ENCODE measurements around the gene CLCNKA.
A peak's percentile ranks its signal among the peaks of the same experiment; 100 is the strongest.

Gene CLCNKA

GRCh38 chr1:16066245-16066644, 44.4 kb downstream of the CLCNKA start:
- DNase-seq: no peak

GRCh38 chr1:16067127-16067768, 45.4 kb downstream of the CLCNKA start:
- no peak for DNase-seq

- no peak for DNase-seq
These were observed 46.1 kb downstream of the CLCNKA start for GRCh38 chr1:16067933-16068332.

DNA sequence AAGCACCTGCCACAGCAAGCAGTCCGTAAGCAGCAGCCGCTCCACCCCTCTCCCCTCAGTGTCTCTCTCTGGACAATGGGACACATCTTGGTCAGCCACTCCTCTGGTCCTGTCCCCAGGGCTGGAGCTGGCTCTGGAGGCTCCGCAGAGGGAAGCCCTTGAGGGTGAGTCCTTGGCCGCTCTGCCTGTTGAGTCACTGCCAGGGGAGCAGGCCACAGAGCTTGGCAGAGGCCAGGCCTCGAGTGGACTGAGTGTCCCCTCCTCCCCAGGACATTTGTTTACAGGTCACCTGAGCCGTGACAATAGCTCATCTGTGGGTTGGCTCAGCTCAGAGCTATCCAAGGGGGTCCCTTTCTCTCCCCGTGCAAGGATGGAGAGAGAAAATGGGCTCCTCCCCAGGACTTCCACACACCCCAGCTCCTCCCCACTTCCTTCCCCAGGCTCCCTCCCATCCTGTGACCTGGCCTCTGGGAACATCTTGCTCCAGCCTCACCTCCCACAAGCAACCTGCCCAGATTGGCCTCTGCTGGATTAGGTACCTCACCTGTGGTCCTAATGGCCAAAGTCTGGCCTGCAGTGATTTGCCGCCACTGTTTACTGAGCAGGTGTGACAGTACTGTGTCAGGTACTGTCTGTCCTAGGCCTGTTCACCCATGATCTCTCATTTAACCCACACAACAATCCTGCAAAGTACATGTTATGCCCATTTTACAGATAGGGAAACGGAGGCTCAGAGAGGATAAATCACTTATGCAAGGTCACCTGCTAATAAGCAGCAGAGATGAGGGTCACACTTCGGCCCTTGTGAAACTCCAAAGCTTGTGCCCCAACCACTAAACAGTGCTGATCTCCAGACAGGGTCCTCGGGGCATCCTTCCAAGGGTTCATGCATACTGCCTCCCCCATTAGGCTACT, 46.8 kb downstream of the CLCNKA start:
- no peak for DNase-seq

DNA sequence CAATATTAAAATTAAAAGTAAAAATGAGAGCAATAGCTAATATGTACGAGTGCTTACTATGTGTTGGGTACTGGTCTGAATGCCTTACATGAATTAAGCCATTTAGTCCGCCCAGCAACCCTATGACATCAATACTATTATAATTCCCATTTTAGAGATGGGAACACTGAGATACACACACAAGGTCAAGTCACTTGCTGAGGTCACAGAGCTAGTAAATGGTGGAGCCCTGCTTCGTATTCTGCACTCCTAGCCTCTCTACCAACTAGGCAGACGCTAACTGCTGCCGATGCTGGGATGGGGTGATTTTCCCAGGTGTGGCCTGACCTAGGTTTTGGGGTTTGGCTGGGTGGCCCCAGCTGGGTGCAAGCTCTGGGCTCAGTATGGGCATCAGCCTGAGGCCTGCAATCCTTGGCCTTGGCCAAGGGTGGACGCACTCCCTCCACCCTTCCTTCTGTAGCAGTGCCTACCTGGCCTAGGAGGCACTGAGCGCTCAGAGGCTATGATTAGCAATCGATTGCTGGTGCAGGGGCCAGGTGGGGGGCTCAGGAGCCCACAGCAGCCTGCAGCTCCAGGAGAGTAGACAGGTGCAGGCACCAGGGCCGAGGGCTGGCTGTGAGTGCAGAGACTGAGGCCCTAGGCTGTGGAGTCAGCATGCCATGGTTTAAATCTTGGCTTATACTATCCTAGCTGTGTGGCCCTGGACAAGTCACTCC, 49.0 kb downstream of the CLCNKA start:
- DNase-seq: no peak

DNA sequence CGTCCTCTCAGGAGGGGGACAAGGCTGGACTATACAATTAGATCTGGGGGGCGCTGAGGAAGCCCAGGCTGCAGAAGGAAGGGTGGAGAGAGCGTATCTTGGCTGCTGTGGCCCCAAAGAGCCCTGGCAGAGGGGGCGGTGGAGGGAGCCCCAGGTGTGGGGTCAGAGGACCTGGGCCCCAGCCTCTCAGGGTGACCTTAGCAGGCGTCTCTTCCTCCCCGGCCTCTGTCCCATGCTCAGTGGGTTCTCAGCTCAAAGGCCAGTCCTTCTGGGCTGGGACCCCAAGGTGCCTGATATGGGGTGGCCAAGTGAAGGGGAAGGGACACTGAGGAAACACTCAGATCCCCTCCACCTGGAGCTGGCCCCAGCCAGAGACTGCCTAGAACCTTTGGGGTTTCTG, 49.8 kb downstream of the CLCNKA start:
- DNase-seq: no peak

GRCh38 chr1:16072095-16072494, 50.3 kb downstream of the CLCNKA start:
- no peak for DNase-seq

DNA sequence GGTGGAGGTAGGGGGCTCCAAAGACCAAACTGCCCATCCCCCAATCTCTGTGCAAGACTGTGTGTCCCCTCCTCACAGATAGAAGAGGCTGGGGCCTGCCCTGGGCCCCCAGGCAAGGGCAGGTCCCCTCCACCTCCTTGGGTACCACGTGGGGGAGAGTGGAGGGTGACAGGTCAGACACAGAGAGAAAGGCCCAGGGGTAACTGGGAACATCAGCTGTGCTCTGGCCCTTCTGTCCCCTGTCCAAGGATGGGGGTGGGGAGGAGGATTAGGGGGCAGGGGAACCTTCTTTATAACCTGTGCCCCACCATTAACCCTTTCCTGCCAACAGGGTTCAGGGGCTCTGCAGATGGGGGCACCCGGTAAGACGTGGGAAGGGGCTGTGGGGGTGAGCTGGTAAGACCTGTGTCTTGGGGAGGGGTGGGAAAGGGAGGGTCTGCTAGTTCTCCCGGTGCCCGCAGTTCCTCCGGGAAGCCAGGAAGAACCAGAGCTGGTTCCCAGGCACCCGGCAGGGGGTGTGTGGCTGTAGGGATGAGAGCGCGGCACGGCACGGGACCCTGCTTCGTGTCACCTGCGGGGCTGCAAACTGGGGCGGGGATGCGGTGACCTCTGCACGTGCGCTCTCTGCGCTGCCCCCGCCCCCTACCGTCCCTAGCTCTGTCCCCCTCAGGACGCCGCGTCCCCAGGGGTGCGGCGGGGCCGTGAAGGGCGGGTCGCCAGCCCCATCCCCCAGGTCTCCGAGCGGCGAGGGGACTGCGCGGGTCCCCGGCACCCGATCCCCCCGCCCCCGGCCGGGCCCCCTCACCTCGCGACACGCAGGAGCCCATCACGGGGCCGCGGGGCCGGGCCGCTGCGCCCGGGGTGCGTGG, 51.0 kb downstream of the CLCNKA start:
- no peak for DNase-seq

- DNase-seq: peak; percentile 17
These were observed 51.8 kb downstream of the CLCNKA start, which contains the start of gene FAM131C for GRCh38 chr1:16073490-16074119. FAM131C (minus strand) TSS chr1:16073651; CDS start chr1:16073442, 209 bp downstream.

GRCh38 chr1:16074217-16074616, 52.4 kb downstream of the CLCNKA start:
- no peak for DNase-seq

- DNase-seq: no peak
These were observed 53.6 kb downstream of the CLCNKA start for GRCh38 chr1:16075337-16076030.

DNA sequence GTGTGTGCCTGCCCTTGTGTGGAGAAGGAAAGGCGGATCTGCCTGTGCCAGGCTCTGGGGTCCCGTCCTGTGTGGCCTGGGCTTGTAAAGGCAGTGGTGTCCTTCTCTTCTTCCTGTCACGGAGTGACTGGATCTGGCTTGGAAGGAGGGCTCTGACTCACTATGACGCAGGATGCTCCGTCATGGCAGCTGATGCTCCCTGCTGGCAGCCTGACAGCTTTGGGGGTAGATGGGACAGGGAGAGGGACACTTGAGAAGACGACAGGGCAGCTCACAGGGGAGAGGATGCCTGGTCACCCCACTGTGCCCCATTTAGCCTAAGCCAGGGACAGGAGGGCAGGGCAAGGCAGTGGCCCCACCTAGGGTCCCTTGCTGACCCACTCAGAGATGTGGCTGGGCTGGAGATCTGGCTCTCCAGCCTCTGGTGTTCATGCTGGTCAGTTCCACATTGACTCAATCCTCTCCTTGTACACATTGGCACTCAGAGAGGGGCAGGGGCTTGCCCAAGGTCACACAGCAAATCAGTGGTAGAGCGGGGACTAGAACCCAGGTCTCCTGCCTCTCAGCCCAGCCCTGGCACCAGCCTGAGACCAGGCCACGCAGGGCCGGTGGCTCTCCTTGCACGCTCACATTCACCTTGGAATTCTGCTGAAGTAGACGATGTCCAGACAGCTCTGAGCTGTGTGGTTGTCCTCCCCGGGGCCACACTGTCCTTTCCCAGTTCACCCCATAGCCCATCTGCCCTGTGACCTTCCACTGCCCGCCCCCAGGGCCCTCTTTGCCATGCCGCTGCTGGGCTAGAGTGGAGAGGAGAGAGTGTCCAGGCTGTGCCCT, 54.4 kb downstream of the CLCNKA start:
- DNase-seq: no peak

DNA sequence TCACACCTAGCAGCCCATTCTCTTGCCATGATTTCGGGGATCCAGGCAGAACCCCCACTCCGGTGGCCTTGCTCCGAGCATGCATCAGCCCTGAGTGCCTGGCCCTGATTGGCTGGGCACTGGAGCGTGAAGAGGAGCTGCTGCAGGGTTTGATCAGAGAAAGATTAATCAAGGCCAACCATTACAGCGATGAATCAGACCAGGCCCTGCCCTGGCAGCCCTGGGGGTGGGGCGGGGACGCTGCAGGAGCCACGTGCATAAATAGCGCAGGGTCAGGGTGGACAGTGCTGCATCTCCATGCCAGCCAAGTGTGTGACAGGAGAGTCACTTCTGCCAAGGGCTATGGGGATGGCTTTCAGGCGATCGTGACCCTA, 55.0 kb downstream of the CLCNKA start:
- no peak for DNase-seq

DNA sequence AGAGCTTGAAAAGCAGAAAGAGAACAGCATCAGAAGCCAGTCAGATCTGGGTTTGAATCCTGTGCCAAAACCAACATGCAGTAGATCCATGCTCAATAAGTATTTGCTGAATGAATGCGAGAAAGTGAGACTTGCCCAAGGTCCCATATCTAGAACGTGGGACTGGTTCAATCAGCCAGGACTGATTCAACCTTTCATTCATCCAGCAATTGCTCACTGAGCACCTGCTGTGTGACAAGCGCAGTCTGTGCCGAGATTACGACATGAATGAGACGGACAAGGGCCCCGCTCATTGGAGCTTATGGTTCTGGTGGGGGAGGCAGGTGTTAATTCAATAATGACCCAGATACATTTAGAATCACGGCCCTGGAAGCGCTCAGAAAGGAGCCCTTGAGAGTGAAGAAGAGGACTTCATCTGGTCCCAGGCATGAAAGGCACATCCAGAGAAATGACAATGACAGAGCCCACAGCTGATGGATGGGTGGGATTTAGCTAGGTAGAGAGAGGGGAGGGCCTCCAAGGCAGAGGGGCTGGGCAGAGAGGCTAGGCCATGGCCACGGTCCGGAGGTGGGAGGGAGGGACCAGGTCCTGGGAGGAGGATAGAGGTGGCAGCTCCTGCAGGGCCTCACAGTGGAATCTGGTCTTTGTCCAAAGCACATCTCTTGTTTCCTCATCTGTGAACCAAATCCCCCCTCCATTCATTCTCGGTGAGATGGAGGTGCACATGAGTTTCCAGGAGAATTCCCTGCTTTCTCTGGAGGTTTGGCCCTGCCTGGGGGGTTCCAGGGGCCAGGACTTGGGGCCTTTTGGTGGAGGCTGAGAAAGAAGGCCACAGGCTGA, 55.8 kb downstream of the CLCNKA start:
- DNase-seq: no peak

GRCh38 chr1:16078925-16079656, 57.3 kb downstream of the CLCNKA start:
- peak; percentile 46 for DNase-seq

- DNase-seq: no peak
These were observed 58.8 kb downstream of the CLCNKA start for GRCh38 chr1:16080422-16081150.

DNA sequence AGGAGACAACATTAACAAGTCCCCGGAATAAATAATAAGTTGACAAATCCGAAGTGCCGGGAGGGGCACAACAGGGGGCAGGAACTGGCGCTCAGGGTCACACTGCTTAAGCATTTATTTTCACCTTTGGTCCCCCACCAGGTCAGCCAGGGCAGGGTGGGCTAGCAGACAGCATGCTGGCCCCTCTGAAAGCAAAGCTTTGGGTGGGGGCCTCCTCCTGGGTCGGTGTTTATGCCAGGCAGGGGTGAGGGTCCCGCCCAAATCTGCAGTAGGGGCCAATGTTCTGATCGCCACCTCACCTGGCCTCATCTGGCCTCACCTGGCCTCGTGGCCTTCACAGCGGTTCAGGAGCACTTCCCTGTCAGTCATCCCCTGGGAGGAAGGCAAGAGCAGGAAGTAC, 59.8 kb downstream of the CLCNKA start:
- DNase-seq: no peak
